Measurements from ENCODE around the gene CD69.
A peak's percentile ranks its signal among the peaks of the same experiment; 100 is the strongest.
"Not testable (repeated sequence)": the region's sequence is repeated elsewhere in the genome, so short reads cannot be mapped to it uniquely, and the experiment has no call there.

Gene CD69

DNA sequence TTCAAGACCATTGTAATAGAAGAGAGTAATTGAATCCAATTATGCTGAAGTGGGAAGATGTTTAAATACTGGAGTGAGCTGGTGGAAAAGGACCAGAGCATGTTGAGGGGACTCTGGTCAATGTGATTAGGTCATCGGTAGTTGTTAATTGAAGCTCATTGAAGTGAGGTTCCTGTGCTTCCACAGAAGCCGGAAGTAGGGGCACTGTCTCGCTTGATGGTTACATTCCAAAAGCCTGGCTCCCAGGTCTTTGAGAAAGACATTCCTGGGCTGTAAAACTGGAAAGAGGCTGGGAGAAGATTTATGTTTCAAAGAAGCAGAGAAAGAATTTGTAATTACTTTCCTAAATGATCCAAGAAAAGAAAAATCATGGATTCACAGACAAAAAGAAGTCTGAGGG, 15.5 kb downstream of the CD69 start:
- no peaks in the 10 kb centered on the region for H3K27me3 ChIP-seq
- H3K36me3 ChIP-seq, result no peaks in the 10 kb centered on the region
- peak overlapping the region in 10 of 11 experiments; percentile 4 to 53 (median 40); a peak in 16 of 22 replicates for H3K4me2 ChIP-seq
- no peak overlapping the region for H3K9ac ChIP-seq
- H3K4me1 ChIP-seq, result peaks cover 20 to 48% (median 35%) of the 10 kb centered on the region in 10 experiments
- TF ChIP-seq Cebpa-rat (IDR thresholded peaks at IDR 0.05), result no peak
- no peak overlapping the region for H3K4me3 ChIP-seq
- H3K9me3 ChIP-seq (replicated peaks in 1 of 11), result peaks cover 0 to 3% (median 0%) of the 10 kb centered on the region in 11 experiments; a peak in 5 of 22 replicates
- peak overlapping the region in 1 of 11 experiments; percentile 36; a peak in 1 of 22 replicates for H3K27ac ChIP-seq
- H4K20me1 ChIP-seq, result no peaks in the 10 kb centered on the region

DNA sequence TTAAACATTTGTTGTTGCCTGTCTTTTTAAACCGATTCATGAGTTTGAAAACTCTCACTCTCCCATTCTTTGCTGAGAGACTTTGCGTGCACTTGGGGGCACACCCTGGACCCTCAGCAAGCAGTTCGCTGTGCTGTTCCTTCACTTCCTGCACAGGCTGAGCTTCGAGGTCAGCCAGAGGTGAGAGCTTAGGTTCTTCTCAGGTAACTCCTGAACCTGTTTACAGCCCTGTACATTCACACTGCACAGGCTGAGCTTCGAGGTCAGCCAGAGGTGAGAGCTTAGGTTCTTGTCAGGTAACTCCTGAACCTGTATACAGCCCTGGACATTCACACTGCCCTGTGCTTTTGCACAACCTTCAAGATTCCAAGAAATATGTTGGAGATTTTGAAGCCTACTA, 18.0 kb downstream of the CD69 start:
- peaks cover 29 to 61% (median 44%) of the 10 kb centered on the region in 10 experiments for H3K4me1 ChIP-seq
- no peak overlapping the region for H3K4me3 ChIP-seq
- peaks cover 0 to 22% (median 15%) of the 10 kb centered on the region in 11 experiments; a peak in 16 of 22 replicates for H3K9me3 ChIP-seq (replicated peaks in 1 of 11)
- no peak for TF ChIP-seq Cebpa-rat (IDR thresholded peaks at IDR 0.05)
- 0 out of 22 replicates have a peak, but pooled peaks cover 0 to 3% (median 0%) of the 10 kb centered on the region in 11 experiments for H3K36me3 ChIP-seq
- H3K4me2 ChIP-seq, result peak overlapping the region; percentile 3 to 72 (median 49); a peak in 14 of 22 replicates
- no peaks in the 10 kb centered on the region for H3K27me3 ChIP-seq
- H3K27ac ChIP-seq, result peak overlapping the region in 5 of 11 experiments; percentile 2 to 42 (median 16); a peak in 6 of 22 replicates
- H3K9ac ChIP-seq, result no peak overlapping the region
- no peaks in the 10 kb centered on the region for H4K20me1 ChIP-seq

DNA sequence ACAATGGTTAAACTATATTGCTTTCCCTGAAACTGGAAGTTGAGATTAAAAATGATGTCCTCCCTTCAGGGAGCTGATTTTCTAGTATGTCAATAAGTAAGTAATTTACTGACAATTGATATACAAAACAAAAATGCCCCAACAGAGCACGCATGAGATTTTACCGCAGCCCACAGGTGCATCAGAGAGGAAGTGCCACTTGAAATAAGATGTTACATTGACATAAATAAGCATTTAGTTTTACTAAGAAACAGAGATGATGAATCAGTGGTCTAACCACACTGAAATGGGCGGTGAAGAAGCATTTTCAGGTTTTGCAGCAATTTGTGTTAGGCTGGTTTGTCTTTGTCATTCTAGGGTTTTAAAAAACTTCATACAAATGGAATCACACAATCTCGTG, 19.0 kb downstream of the CD69 start:
- H3K27me3 ChIP-seq, result no peaks in the 10 kb centered on the region
- no peak for TF ChIP-seq Cebpa-rat (IDR thresholded peaks at IDR 0.05)

DNA sequence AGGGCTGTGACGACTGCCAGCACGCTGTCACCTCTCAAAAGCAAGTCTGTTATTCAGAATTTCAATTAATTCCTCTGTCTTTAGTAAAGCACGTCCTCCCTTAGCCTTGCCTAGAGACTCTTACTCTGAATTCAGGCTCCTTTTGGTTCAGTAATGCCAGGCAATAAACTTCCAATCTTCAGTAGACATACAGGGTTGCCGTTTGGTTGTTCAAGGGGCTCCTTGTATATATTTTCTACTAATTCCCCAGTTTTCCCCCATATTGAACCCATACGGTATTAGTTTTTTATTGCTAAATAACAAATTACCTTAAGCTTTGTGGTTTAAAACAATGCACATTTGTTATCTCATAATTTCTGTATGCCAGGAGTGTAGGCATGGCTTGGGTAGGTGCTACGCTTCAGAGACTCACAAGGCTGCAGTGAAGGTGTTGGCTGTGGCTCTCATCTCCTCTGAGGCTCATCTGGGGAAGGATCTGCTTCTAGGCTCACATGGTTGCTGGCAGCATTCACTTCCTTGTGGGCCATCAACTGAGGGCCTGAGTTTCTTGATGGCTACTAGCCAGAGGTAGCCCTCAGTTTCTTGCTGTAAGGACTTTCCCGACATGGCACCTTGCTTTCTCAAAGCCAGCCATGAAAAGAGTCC, 20.5 kb downstream of the CD69 start:
- no peaks in the 10 kb centered on the region for H4K20me1 ChIP-seq
- H3K27me3 ChIP-seq, result no peaks in the 10 kb centered on the region
- H3K4me2 ChIP-seq, result peak overlapping the region in 2 of 11 experiments; percentile 8 to 21; a peak in 2 of 22 replicates
- no peak for TF ChIP-seq Cebpa-rat (IDR thresholded peaks at IDR 0.05)
- peak overlapping the region in 1 of 11 experiments; percentile 18; a peak in 1 of 22 replicates for H3K27ac ChIP-seq
- no peak overlapping the region for H3K9ac ChIP-seq
- no peak overlapping the region for H3K4me3 ChIP-seq
- 0 out of 22 replicates have a peak, but pooled peaks cover 0 to 3% (median 0%) of the 10 kb centered on the region in 11 experiments for H3K36me3 ChIP-seq
- peaks cover 0 to 22% (median 15%) of the 10 kb centered on the region in 11 experiments; a peak in 16 of 22 replicates for H3K9me3 ChIP-seq (replicated peaks in 1 of 11)
- H3K4me1 ChIP-seq, result peaks cover 31 to 71% (median 54%) of the 10 kb centered on the region in 10 experiments

More for the DNA sequence above, 19.0 kb downstream of the CD69 start:
- Histone ChIP-seq H3K4me3 (no peak overlapping the region), H3K27ac (peak overlapping the region in 4 of 11 experiments; percentile 20 to 33 (median 28); a peak in 3 of 22 replicates), H3K4me1 (peaks cover 33 to 62% (median 45%) of the 10 kb centered on the region in 10 experiments), H3K4me2 (peak overlapping the region; percentile 28 to 72 (median 53)), H3K9ac (no peak overlapping the region), H3K9me3 (replicated peaks in 1 of 11) (peaks cover 0 to 22% (median 15%) of the 10 kb centered on the region in 11 experiments; a peak in 16 of 22 replicates), H4K20me1 (no peaks in the 10 kb centered on the region), H3K36me3 (0 out of 22 replicates have a peak, but pooled peaks cover 0 to 3% (median 0%) of the 10 kb centered on the region in 11 experiments)

DNA sequence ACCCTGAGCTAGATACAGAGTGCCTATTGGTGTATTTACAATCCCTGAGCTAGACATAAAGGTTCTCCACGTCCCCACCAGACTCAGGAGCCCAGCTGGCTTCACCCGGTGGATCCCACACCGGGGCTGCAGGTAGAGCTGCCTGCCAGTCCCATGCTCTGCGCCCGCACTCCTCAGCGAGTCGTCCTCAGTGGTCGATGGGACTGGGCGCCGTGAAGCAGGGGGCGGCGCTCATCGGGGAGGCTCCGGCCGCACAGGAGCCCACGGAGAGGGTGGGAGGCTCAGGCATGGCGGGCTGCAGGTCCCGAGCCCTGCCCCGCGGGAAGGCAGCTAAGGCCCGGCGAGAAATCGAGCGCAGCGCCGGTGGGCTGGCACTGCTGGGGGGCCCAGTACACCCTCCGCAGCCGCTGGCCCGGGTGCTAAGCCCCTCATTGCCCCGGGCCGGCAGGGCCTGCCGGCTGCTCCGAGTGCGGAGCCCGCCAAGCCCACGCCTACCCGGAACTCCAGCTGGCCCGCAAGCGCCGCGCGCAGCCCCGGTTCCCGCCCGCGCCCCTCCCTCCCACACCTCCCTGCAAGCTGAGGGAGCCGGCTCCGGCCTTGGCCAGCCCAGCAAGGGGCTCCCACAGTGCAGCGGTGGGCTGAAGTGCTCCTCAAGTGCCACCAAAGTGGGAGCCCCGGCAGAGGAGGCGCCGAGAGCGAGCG, 21.1 kb downstream of the CD69 start:
- not testable (repeated sequence) for H3K9ac ChIP-seq, H4K20me1 ChIP-seq, H3K36me3 ChIP-seq, H3K4me2 ChIP-seq, H3K4me3 ChIP-seq, H3K27me3 ChIP-seq
- H3K9me3 ChIP-seq (replicated peaks in 1 of 11), result peaks cover 0 to 22% (median 15%) of the 10 kb centered on the region in 11 experiments; a peak in 16 of 22 replicates
- H3K4me1 ChIP-seq, result peaks cover 26 to 72% (median 53%) of the 10 kb centered on the region in 10 experiments
- H3K27ac ChIP-seq, result peak overlapping the region in 3 of 11 experiments; percentile 4 to 88 (median 18); a peak in 3 of 22 replicates

DNA sequence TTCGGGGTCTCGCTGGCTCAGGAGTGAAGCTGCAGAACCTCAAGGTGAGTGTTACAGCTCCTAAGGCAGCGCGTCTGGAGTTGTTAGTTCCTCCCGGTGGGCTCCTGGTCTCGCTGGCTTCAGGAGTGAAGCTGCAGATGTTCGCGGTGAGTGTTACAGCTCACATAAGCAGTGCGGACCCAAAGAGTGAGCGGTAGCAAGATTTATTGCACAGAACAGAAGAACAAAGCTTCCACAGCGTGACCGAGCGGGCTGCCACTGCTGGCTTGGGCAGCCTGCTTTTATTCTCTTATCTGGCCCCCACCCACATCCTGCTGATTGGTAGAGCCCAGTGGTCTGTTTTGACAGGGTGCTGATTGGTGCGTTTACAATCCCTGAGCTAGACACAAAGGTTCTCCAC, 21.8 kb downstream of the CD69 start:
- H3K9me3 ChIP-seq (replicated peaks in 1 of 11), result peaks cover 0 to 22% (median 15%) of the 10 kb centered on the region in 11 experiments; a peak in 16 of 22 replicates
- H3K4me2 ChIP-seq, result peak overlapping the region in 2 of 11 experiments; percentile 32 to 51; a peak in 2 of 22 replicates
- not testable (repeated sequence) for H3K9ac ChIP-seq, H3K4me3 ChIP-seq, H4K20me1 ChIP-seq, H3K36me3 ChIP-seq, H3K27me3 ChIP-seq
- peak overlapping the region in 4 of 11 experiments; percentile 88 to 91 (median 89); a peak in 9 of 22 replicates for H3K27ac ChIP-seq
- peaks cover 26 to 74% (median 53%) of the 10 kb centered on the region in 10 experiments for H3K4me1 ChIP-seq

DNA sequence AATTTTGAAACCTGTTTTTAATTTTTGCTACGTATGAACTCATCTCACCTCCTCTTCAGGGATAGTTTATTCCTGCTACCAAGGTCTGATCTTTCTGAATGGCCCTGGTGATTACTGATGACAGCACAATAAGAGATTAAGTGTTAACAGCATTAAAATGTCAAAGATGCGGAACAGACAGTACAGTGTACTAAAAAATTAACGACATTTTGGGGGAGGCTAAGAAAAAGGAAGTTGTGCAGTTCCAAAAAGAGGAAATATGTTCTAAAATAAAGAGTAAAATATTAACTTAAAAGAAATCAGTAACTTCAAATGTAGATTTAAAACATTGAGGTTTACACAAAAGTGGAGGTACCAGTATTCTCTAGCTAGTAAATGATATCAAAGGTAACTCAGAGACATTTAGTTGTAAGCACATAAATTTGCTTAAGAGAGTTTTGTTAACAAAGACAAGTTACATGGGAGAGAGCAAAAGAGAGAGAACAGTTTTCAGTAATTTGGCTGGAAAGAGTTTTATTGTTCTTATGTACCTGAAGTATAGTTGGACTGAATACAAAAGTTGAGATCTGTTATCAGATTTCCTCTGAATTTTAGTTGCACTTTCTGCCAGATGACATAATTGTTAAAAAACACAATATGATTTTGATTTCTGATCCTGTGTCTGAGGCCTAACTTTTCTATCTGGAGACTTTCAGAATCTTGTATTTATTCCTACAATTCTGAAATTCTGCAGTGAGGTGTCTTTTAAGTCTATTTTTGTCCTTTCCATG, 23.6 kb downstream of the CD69 start:
- Histone ChIP-seq H3K27ac (peak overlapping the region; percentile 55 to 91 (median 82); a peak in 21 of 22 replicates), H3K4me2 (peak overlapping the region; percentile 45 to 82 (median 64); a peak in 20 of 22 replicates), H3K4me1 (peaks cover 18 to 77% (median 56%) of the 10 kb centered on the region in 10 experiments)

DNA sequence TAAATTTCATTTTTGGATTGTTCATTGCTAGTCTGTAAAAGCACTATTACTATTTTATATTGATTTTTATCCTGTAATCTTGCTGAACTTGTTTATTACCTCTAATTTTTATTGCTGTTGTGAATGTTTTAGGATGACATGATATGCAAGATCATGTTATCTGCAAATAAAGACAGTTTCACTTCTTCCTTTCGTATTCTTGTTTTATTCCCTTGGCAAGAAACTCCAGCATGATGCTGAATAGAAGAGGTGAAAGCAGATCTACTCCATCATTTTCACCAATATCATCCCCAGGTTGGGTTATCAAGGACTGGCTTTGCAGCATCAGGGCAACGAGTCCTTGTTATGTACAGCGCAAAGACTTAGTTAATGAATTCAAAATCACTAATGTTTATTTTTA, 25.1 kb downstream of the CD69 start:
- H3K9ac ChIP-seq, result no peak overlapping the region
- no peaks in the 10 kb centered on the region for H3K27me3 ChIP-seq
- no peaks in the 10 kb centered on the region for H4K20me1 ChIP-seq
- peaks cover 0 to 22% (median 15%) of the 10 kb centered on the region in 11 experiments; a peak in 16 of 22 replicates for H3K9me3 ChIP-seq (replicated peaks in 1 of 11)
- H3K4me3 ChIP-seq, result no peak overlapping the region
- peaks cover 10 to 81% (median 55%) of the 10 kb centered on the region in 10 experiments for H3K4me1 ChIP-seq
- peak overlapping the region in 2 of 11 experiments; percentile 65 to 82; a peak in 2 of 22 replicates for H3K4me2 ChIP-seq
- 0 out of 22 replicates have a peak, but pooled peaks cover 0 to 3% (median 0%) of the 10 kb centered on the region in 11 experiments for H3K36me3 ChIP-seq
- TF ChIP-seq Cebpa-rat (IDR thresholded peaks at IDR 0.05), result no peak
- peak overlapping the region in 1 of 11 experiments; percentile 44; a peak in 3 of 22 replicates for H3K27ac ChIP-seq

More for the DNA sequence above, 23.6 kb downstream of the CD69 start:
- Histone ChIP-seq H3K4me3 (no peak overlapping the region), H3K36me3 (0 out of 22 replicates have a peak, but pooled peaks cover 0 to 3% (median 0%) of the 10 kb centered on the region in 11 experiments), H3K9me3 (replicated peaks in 1 of 11) (peaks cover 0 to 22% (median 15%) of the 10 kb centered on the region in 11 experiments; a peak in 16 of 22 replicates), H4K20me1 (no peaks in the 10 kb centered on the region), H3K27me3 (no peaks in the 10 kb centered on the region), H3K9ac (peak overlapping the region in 10 of 11 experiments; percentile 51 to 74 (median 63); a peak in 19 of 22 replicates)
- no peak for TF ChIP-seq Cebpa-rat (IDR thresholded peaks at IDR 0.05)
